Measurements from ENCODE around the gene SHF.

The SHF gene

GRCh38 chr15:45199136-45199810 lies 11.5 kb upstream of the SHF start:
- no peak for DNase-seq (ENCODE audit: low spot score)

GRCh38 chr15:45198337-45199135 lies 10.8 kb upstream of the SHF start:
- DNase-seq (ENCODE audit: low spot score): peak; percentile 93

GRCh38 chr15:45197512-45197911 lies 9.7 kb upstream of the SHF start:
- DNase-seq (ENCODE audit: low spot score): no peak

- no peak for DNase-seq (ENCODE audit: low spot score)
Observed at GRCh38 chr15:45187578-45187893, 230 bp downstream of the SHF start.

- no peak for DNase-seq (ENCODE audit: low spot score)
Observed at GRCh38 chr15:45186771-45187577, 792 bp downstream of the SHF start.

- peak; percentile 49 for DNase-seq (ENCODE audit: low spot score)
Observed at GRCh38 chr15:45185903-45186770, 1.6 kb downstream of the SHF start.

GRCh38 chr15:45185069-45185779 lies 2.5 kb downstream of the SHF start:
- DNase-seq (ENCODE audit: low spot score): no peak

- DNase-seq (ENCODE audit: low spot score): no peak
Observed at GRCh38 chr15:45184562-45185041, 3.2 kb downstream of the SHF start.

- DNase-seq (ENCODE audit: low spot score): no peak
Observed at GRCh38 chr15:45183511-45183910, 4.3 kb downstream of the SHF start.

- DNase-seq (ENCODE audit: low spot score): no peak
Observed at GRCh38 chr15:45182996-45183395, 4.8 kb downstream of the SHF start.

GRCh38 chr15:45181491-45182285 lies 6.1 kb downstream of the SHF start:
- no peak for DNase-seq (ENCODE audit: low spot score)

- DNase-seq (ENCODE audit: low spot score): no peak
Observed at GRCh38 chr15:45180648-45181436, 6.9 kb downstream of the SHF start.

- DNase-seq (ENCODE audit: low spot score): no peak
Observed at GRCh38 chr15:45180201-45180600, 7.6 kb downstream of the SHF start.

- DNase-seq (ENCODE audit: low spot score): peak; percentile 35
Observed at GRCh38 chr15:45179221-45179985, 8.4 kb downstream of the SHF start.

- no peak for DNase-seq (ENCODE audit: low spot score)
Observed at GRCh38 chr15:45177285-45177684, 10.5 kb downstream of the SHF start.

- DNase-seq (ENCODE audit: low spot score): no peak
Observed at GRCh38 chr15:45174577-45174976, 13.2 kb downstream of the SHF start.

GRCh38 chr15:45174069-45174468 lies 13.7 kb downstream of the SHF start:
- no peak for DNase-seq (ENCODE audit: low spot score)

GRCh38 chr15:45171912-45172311 lies 15.9 kb downstream of the SHF start:
- DNase-seq (ENCODE audit: low spot score): no peak

All from GM03348 (cell line).